GM12892 (cell line): Measurements from ENCODE around the gene ATXN1.

Experiments used
- POLR2A ChIP-seq: IDR thresholded peaks from 2 replicates; pipeline ENCODE4 v1.6.1; 2011; ENCODE audit warnings: low read depth, low read length, control low read depth
- POLR2AphosphoS5 ChIP-seq: IDR thresholded peaks from 2 replicates; pipeline ENCODE4 v1.6.1; 2011; ENCODE audit warnings: low read depth, low read length, control low read depth

- no peak; the same call in 1 of the 2 replicates for TF ChIP-seq POLR2A
- no peak for TF ChIP-seq POLR2AphosphoS5
These were observed 289.4 kb downstream of the ATXN1 start for GRCh38 chr6:16471910-16472297.
